ENCODE measurements around the gene TDRD12. TPM values are rescaled to one million over a fixed set of nuclear protein-coding genes. Genes with fewer than 3 reads are reported as not detected.
"Not testable (repeated sequence)": the region's sequence is repeated elsewhere in the genome, so short reads cannot be mapped to it uniquely, and the experiment has no call there.

TDRD12 gene
- total RNA-seq, 4 donors from 2014 or later = 0.42 to 4.7 (median 2.4) TPM

DNA sequence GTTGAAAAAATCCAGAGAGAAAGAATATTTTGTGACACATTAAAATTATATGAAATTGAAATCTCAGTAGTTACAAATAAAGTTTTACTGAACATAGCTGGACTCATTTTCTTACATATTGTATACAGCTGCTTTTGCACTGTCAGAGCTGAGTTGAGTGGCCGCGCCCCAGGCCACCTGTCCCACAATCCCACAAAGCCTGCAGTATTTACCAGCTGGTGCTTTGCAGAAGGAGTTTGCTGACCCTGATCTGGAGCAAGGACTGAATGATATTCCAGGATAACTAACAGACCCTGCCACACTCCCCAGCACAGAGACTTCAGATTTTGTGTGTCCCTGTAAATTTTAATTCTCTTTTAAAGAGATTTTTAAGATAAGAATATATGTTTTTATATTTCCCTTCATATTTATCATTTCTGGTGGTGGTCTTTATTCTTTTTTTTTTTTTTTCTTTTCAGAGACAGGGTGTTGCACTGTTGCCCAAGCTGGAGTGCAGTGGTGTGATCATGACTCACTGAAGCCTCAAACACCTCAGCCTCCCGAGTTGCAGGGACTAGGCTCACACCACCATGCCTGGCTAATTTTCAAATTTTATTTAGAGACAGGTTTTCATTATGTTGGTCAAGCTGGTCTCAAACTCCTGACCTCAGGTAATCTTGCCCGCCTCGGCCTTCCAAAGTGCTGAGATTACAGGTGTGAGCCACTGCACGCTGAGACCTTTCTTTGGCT lies 48.5 kb downstream of the TDRD12 start:
- Histone ChIP-seq H3K27me3 (no peaks in the 10 kb centered on the region), H3K4me3 (no peak overlapping the region), H3K27ac (no peak overlapping the region), H3K9me3 (peaks cover 6% of the 10 kb centered on the region), H3K4me1 (no peaks in the 10 kb centered on the region), H3K36me3 (no peaks in the 10 kb centered on the region)
- TF ChIP-seq POLR2A (IDR thresholded peaks at IDR 0.05) = no peak
- TF ChIP-seq EP300 (IDR thresholded peaks at IDR 0.05) = no peak
- TF ChIP-seq, protein P1, sequence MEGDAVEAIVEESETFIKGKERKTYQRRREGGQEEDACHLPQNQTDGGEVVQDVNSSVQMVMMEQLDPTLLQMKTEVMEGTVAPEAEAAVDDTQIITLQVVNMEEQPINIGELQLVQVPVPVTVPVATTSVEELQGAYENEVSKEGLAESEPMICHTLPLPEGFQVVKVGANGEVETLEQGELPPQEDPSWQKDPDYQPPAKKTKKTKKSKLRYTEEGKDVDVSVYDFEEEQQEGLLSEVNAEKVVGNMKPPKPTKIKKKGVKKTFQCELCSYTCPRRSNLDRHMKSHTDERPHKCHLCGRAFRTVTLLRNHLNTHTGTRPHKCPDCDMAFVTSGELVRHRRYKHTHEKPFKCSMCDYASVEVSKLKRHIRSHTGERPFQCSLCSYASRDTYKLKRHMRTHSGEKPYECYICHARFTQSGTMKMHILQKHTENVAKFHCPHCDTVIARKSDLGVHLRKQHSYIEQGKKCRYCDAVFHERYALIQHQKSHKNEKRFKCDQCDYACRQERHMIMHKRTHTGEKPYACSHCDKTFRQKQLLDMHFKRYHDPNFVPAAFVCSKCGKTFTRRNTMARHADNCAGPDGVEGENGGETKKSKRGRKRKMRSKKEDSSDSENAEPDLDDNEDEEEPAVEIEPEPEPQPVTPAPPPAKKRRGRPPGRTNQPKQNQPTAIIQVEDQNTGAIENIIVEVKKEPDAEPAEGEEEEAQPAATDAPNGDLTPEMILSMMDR (IDR thresholded peaks at IDR 0.05) = no peak
- no peak for TF ChIP-seq POLR2AphosphoS5 (IDR thresholded peaks at IDR 0.05)
- no peak for DNase-seq (ENCODE audit: low spot score in 2 of 2)
- WGBS = 60% methylated on average over 6 of the region's 6 CpGs

DNA sequence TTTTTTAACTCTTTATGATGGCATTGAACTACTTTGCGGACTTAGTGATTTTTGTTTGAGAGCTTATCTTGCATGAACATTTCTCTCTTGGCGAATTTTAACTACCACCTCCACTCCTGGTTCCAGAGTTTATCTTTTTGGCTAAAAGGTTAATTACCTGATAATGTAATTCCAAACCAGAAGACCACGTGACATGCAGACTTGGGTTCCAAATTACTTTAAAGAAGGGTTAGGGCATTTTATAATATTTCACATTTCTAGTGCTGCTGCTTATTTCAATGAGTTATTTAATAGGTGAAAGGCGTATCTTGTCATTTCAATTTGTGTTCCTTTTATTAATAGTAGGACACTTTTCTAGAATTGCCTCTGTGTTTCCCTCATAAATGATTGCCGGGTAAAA lies 52.0 kb downstream of the TDRD12 start:
- Histone ChIP-seq H3K27ac (no peak overlapping the region), H3K9me3 (peaks cover 6% of the 10 kb centered on the region), H3K4me3 (no peak overlapping the region), H3K4me1 (no peaks in the 10 kb centered on the region), H3K36me3 (no peaks in the 10 kb centered on the region), H3K27me3 (no peaks in the 10 kb centered on the region)
- TF ChIP-seq POLR2A (IDR thresholded peaks at IDR 0.05) (no peak), POLR2AphosphoS5 (IDR thresholded peaks at IDR 0.05) (no peak), EP300 (IDR thresholded peaks at IDR 0.05) (no peak)
- TF ChIP-seq, protein P1 (IDR thresholded peaks at IDR 0.05) = no peak
- WGBS = 93% methylated on average over 5 of the region's 5 CpGs
- no peak for DNase-seq (ENCODE audit: low spot score in 2 of 2)

DNA sequence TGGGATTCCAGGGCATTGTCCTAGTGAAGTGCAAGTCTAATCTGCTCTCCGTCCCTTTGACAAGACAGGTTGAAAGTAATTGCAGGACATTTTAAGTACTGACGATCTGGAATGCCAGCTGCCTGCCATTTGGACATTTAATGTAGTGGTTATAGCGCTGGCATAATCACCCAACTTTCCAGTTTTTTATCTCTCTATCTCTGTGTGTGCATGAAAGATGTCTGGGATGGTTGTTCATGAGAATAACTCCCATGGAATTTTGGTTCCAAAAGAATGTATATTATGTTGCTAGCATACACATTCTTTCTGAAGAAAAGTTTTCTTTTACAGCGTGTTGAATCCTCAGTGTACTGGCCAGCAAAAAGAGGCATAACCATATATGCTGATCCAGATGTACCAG lies 53.6 kb downstream of the TDRD12 start:
- Histone ChIP-seq H3K27ac (no peak overlapping the region), H3K36me3 (no peaks in the 10 kb centered on the region), H3K4me1 (no peaks in the 10 kb centered on the region), H3K9me3 (peaks cover 6% of the 10 kb centered on the region), H3K4me3 (no peak overlapping the region), H3K27me3 (no peaks in the 10 kb centered on the region)
- no peak for DNase-seq (ENCODE audit: low spot score in 2 of 2)
- TF ChIP-seq POLR2A (IDR thresholded peaks at IDR 0.05) = no peak
- TF ChIP-seq, protein P1 (IDR thresholded peaks at IDR 0.05) = no peak
- TF ChIP-seq EP300 (IDR thresholded peaks at IDR 0.05) = no peak
- no peak for TF ChIP-seq POLR2AphosphoS5 (IDR thresholded peaks at IDR 0.05)
- WGBS = 51% methylated on average over 4 of the region's 4 CpGs

DNA sequence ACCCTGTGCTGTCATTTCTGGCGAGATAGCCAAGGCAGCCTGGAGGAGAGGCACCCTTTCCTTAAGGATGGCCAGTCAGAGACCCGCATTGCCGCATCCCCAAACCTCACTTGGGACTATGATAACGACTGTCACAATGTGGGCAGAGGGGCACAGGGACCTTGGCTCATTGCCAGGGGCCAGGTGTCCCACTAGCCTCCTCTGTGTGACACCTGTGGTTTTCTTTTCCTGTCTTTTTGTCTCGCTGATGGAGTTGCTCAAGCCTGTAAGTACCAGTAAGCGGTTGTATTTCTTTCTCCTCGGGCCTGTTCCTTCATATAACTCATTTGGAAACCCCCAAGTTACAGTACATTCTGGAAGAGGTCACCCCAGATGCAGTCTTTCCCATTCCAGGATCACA lies 59.5 kb downstream of the TDRD12 start:
- WGBS = 69% methylated on average over 7 of the region's 7 CpGs
- H3K9me3 ChIP-seq = peaks cover 3% of the 10 kb centered on the region
- H3K4me1 ChIP-seq = no peaks in the 10 kb centered on the region
- no peak for TF ChIP-seq EP300 (IDR thresholded peaks at IDR 0.05)
- no peak for TF ChIP-seq POLR2AphosphoS5 (IDR thresholded peaks at IDR 0.05)
- TF ChIP-seq, protein P1 (IDR thresholded peaks at IDR 0.05) = no peak
- TF ChIP-seq POLR2A (IDR thresholded peaks at IDR 0.05) = no peak
- DNase-seq (ENCODE audit: low spot score in 2 of 2) = no peak
- H3K27ac ChIP-seq = no peak overlapping the region
- no peaks in the 10 kb centered on the region for H3K27me3 ChIP-seq
- H3K4me3 ChIP-seq = no peak overlapping the region
- no peaks in the 10 kb centered on the region for H3K36me3 ChIP-seq

DNA sequence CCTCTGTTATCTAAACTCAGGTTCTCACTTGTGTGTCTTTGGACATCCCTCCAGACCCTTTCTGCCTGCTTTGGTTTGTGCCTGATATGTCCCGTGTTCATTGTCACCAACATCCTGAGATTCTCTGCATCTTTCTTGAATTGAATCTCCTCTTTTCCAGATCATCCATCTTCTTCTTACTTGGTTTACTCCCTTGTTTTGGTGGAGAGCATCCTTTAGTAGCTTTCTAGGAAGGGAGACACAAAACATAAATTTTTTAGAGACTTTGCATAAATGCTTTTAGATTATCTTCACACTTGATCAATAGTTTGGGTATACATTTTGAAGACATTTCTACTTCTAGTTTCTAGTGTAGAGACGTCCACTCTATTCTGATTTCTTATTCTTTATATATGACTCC lies 61.7 kb downstream of the TDRD12 start:
- no peak for DNase-seq (ENCODE audit: low spot score in 2 of 2)
- WGBS = 94% methylated on average over 2 of the region's 2 CpGs
- H3K4me3 ChIP-seq = no peak overlapping the region
- H3K9me3 ChIP-seq = peaks cover 3% of the 10 kb centered on the region
- no peaks in the 10 kb centered on the region for H3K4me1 ChIP-seq
- TF ChIP-seq, protein P1 (IDR thresholded peaks at IDR 0.05) = no peak
- TF ChIP-seq POLR2A (IDR thresholded peaks at IDR 0.05) (no peak), POLR2AphosphoS5 (IDR thresholded peaks at IDR 0.05) (no peak), EP300 (IDR thresholded peaks at IDR 0.05) (no peak)
- no peaks in the 10 kb centered on the region for H3K36me3 ChIP-seq
- no peaks in the 10 kb centered on the region for H3K27me3 ChIP-seq
- no peak overlapping the region for H3K27ac ChIP-seq

DNA sequence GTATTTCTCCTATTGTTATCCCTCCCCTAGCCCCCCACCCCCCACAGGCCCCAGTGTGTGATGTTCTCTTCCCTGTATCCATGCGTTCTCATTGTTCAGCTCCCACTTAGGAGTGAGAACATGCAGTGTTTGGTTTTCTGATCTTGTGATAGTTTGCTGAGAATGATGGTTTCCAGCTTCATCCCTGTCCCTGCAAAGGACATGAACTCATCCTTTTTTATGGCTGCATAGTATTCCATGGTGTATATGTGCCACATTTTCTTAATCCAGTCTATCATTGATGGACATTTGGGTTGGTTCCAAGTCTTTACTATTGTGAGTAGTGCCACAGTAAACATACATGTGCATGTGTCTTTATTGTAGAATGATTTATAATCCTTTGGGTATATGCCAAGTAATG lies 62.5 kb downstream of the TDRD12 start:
- not testable (repeated sequence) for H3K9me3 ChIP-seq; H3K4me3 ChIP-seq; H3K4me1 ChIP-seq; H3K27ac ChIP-seq; H3K36me3 ChIP-seq; DNase-seq (ENCODE audit: low spot score in 2 of 2); H3K27me3 ChIP-seq
- 93% methylated on average over 1 of the region's 1 CpG for WGBS

DNA sequence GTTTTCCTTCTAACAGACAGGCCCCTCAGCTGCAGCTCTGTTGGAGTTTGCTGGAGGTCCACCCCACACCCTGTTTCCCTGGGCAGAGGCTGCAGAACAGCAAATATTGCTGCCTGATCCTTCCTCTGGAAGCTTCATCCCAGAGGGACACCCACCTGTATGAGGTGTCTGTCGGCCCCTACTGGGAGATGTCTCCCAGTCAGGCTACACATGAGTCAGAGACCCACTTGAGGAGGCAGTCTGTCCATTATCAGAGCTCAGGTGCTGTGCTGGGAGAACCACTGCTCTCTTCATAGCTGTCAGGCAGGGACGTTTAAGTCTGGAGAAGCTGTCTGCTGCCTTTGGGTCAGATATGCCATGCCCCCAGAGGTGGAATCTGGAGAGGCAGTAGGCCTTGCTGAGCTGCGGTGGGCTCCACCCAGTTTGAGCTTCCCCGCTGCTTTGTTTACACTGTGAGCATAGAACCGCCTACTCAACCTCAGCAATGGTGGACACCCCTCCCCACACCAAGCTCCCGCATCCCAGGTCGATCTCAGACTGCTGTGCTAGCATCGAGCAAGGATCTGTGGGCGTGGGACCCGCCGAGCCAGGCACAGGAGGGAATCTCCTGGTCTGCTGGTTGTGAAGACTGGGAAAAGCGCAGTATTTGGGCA lies 67.7 kb downstream of the TDRD12 start:
- not testable (repeated sequence) for H3K9me3 ChIP-seq; H3K27me3 ChIP-seq; DNase-seq (ENCODE audit: low spot score in 2 of 2); H3K4me1 ChIP-seq; H3K36me3 ChIP-seq; H3K4me3 ChIP-seq; H3K27ac ChIP-seq
- no CpG with 5 or more reads among the region's 12 CpGs for WGBS

DNA sequence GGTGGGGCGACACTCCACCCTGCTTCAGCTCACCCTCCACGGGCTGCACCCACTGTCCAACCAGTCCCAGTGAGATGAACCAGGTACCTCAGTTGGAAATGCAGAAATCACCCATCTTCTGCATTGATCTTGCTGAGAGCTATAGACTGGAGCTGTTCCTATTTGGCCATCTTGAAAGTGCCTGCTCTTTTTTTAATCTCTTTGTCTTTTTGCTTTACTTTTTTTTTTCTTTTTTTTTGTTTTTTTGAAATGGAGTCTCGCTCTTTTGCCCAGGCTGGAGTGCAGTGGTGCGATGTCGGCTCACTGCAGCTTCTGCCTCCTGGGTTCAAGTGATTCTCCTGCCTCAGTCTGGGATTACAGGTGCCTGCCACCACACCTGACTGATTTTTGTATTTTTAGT lies 68.3 kb downstream of the TDRD12 start:
- not testable (repeated sequence) for H3K27me3 ChIP-seq; H3K36me3 ChIP-seq; H3K27ac ChIP-seq; H3K4me1 ChIP-seq; DNase-seq (ENCODE audit: low spot score in 2 of 2); H3K9me3 ChIP-seq; H3K4me3 ChIP-seq
- WGBS = 96% methylated on average over 4 of the region's 5 CpGs
